Neural progenitor cell (in vitro differentiated cells): ENCODE measurements around the gene EMILIN1. TPM values are rescaled to one million over a fixed set of nuclear protein-coding genes. Genes with fewer than 3 reads are reported as not detected.
"Not testable (repeated sequence)": the region's sequence is repeated elsewhere in the genome, so short reads cannot be mapped to it uniquely, and the experiment has no call there.

Experiments used
- DNase-seq: peaks from one replicate; pipeline ENCODE4 v3.0.0-alpha.2; 2016; ENCODE audit warnings: low spot score
- H2AFZ ChIP-seq: fragments of 200-600 bp; sonication (generic); replicated peaks from 2 replicates; pipeline ENCODE4 v1.6.1; 2016; ENCODE audit warnings: antibody characterized with exemption
- H3F3A ChIP-seq: fragments of 200-600 bp; sonication (generic); 2 replicates; pipeline ENCODE4 v1.6.1; 2016; ENCODE audit warnings: antibody characterized with exemption, low read depth
- H3K27ac ChIP-seq: fragments of 200-600 bp; sonication (generic); 2 replicates; pipeline ENCODE4 v1.5.1; 2016; ENCODE audit warnings: mild to moderate bottlenecking
- H3K27me3 ChIP-seq: fragments of 200-600 bp; sonication (generic); 2 replicates; pipeline ENCODE4 v1.6.1; 2016; ENCODE audit warnings: mild to moderate bottlenecking, moderate library complexity
- H3K36me3 ChIP-seq: fragments of 200-600 bp; sonication (generic); 2 replicates; pipeline ENCODE4 v1.5.1; 2016
- H3K4me1 ChIP-seq: fragments of 200-600 bp; sonication (generic); 2 replicates; pipeline ENCODE4 v1.6.1; 2016; ENCODE audit warnings: mixed run types
- H3K4me2 ChIP-seq: fragments of 200-600 bp; sonication (generic); 2 replicates; pipeline ENCODE4 v1.6.1; 2016
- H3K4me3 ChIP-seq: fragments of 200-600 bp; sonication (generic); 2 replicates; pipeline ENCODE4 v1.5.1; 2016
- H3K79me2 ChIP-seq: fragments of 200-600 bp; sonication (generic); 2 replicates; pipeline ENCODE4 v1.6.1; 2016; ENCODE audit warnings: low read depth
- H3K9ac ChIP-seq: fragments of 200-600 bp; sonication (generic); 2 replicates; pipeline ENCODE4 v1.6.1; 2016
- H3K9me3 ChIP-seq: fragments of 200-600 bp; sonication (generic); 2 replicates; pipeline ENCODE4 v1.5.1; 2016; ENCODE audit warnings: low read depth
- H4K20me1 ChIP-seq: fragments of 200-600 bp; sonication (generic); 2 replicates; pipeline ENCODE4 v1.6.1; 2016; ENCODE audit warnings: low read depth
- H3K27ac Mint-ChIP-seq: 3 replicates; pipeline ENCODE4 v1.8.0; 2021; ENCODE audit warnings: mixed read lengths
- H3K27me3 Mint-ChIP-seq: 2 replicates; pipeline ENCODE4 v1.8.0; 2022; ENCODE audit warnings: low read depth, mild to moderate bottlenecking, inconsistent platforms, moderate library complexity, mixed read lengths; ENCODE audit not compliant: insufficient read depth
- H3K36me3 Mint-ChIP-seq: 3 replicates; pipeline ENCODE4 v1.8.0; 2021; ENCODE audit warnings: mixed read lengths
- H3K4me1 Mint-ChIP-seq: 3 replicates; pipeline ENCODE4 v1.8.0; 2021; ENCODE audit warnings: mixed read lengths
- H3K4me3 Mint-ChIP-seq: 3 replicates; pipeline ENCODE4 v1.8.0; 2021; ENCODE audit warnings: mild to moderate bottlenecking, moderate library complexity, mixed read lengths
- H3K9me3 Mint-ChIP-seq: 3 replicates; pipeline ENCODE4 v1.8.0; 2020; ENCODE audit warnings: mixed read lengths
- CTCF ChIP-seq: fragments of 200-600 bp; sonication (generic); IDR thresholded peaks from 2 replicates; pipeline ENCODE4 v1.5.1; 2017; ENCODE audit warnings: antibody characterized with exemption, mild to moderate bottlenecking
- EZH2 ChIP-seq: fragments of 200-600 bp; sonication (generic); IDR thresholded peaks from 2 replicates; pipeline ENCODE4 v1.6.1; 2017; ENCODE audit warnings: antibody characterized with exemption, mild to moderate bottlenecking, moderate library complexity
- EZH2phosphoT487 ChIP-seq: fragments of 200-600 bp; sonication (generic); IDR thresholded peaks from 2 replicates; pipeline ENCODE4 v1.6.1; 2017; ENCODE audit warnings: antibody characterized with exemption
- total RNA-seq: library from RNA; depleted of rRNA; stranded (reverse); fragments of >200 nt; gene quantifications from 2 replicates; pipeline ENCODE4 v1.2.3, GENCODE V29; 2015; ENCODE audit warnings: low replicate concordance

Gene EMILIN1
- total RNA-seq, 1 donor from 2014 or later: 0.15 TPM

GRCh38 chr2:27117995-27118524, 39.6 kb downstream of the EMILIN1 start:
- Histone ChIP-seq H3K36me3 (no peaks in the 10 kb centered on the region), H3K4me1 (peaks cover 12% of the 10 kb centered on the region), H3K79me2 (no peaks in the 10 kb centered on the region), H3K4me3 (peak overlapping the region; percentile 58), H3K9ac (no peak overlapping the region), H3K9me3 (no peaks in the 10 kb centered on the region), H2AFZ (peak overlapping the region; percentile 91), H3K4me2 (peak overlapping the region; percentile 92), H4K20me1 (no peaks in the 10 kb centered on the region), H3F3A (peaks cover 23% of the 10 kb centered on the region), H3K27ac (no peak overlapping the region), H3K27me3 (peaks cover 69% of the 10 kb centered on the region)
- H3K4me3 Mint-ChIP-seq: peak overlapping the region; percentile 71
- no peak overlapping the region for H3K27ac Mint-ChIP-seq
- TF ChIP-seq EZH2 (no peak), EZH2phosphoT487 (no peak), CTCF (no peak)
- H3K9me3 Mint-ChIP-seq: peaks cover 6% of the 10 kb centered on the region
- peaks cover 21% of the 10 kb centered on the region for H3K4me1 Mint-ChIP-seq
- peaks cover 44% of the 10 kb centered on the region for H3K27me3 Mint-ChIP-seq
- H3K36me3 Mint-ChIP-seq: no peaks in the 10 kb centered on the region
- DNase-seq: no peak

GRCh38 chr2:27118525-27119329, 40.3 kb downstream of the EMILIN1 start, which contains the start of gene CGREF1:
CGREF1 (minus strand) TSS chr2:27119128; CDS start chr2:27104366, 14,762 bp downstream.
- Histone ChIP-seq H3K4me1 (peaks cover 15% of the 10 kb centered on the region), H3K9me3 (no peaks in the 10 kb centered on the region), H3K4me3 (peak within 1 kb of the TSS; percentile 58), H3F3A (peaks cover 23% of the 10 kb centered on the region), H3K9ac (no peak within 1 kb of the TSS), H4K20me1 (no peaks in the 10 kb centered on the region), H3K79me2 (no peaks in the 10 kb centered on the region), H3K27ac (no peak within 1 kb of the TSS), H3K36me3 (no peaks in the 10 kb centered on the region), H2AFZ (peak within 1 kb of the TSS; percentile 91), H3K27me3 (peaks cover 75% of the 10 kb centered on the region), H3K4me2 (peak within 1 kb of the TSS; percentile 92)
- Mint-ChIP-seq H3K4me1 (peaks cover 21% of the 10 kb centered on the region), H3K4me3 (peak within 1 kb of the TSS; percentile 84), H3K27ac (no peak within 1 kb of the TSS), H3K36me3 (no peaks in the 10 kb centered on the region), H3K9me3 (peaks cover 6% of the 10 kb centered on the region), H3K27me3 (peaks cover 47% of the 10 kb centered on the region)
- peak; percentile 62 for DNase-seq
- TF ChIP-seq CTCF (no peak), EZH2 (peak; percentile 65)

GRCh38 chr2:27119330-27119670, 40.9 kb downstream of the EMILIN1 start:
- Histone ChIP-seq H3K4me2 (peak overlapping the region; percentile 92), H3K4me1 (peaks cover 15% of the 10 kb centered on the region), H3K27me3 (peaks cover 81% of the 10 kb centered on the region), H3F3A (peaks cover 25% of the 10 kb centered on the region), H3K4me3 (peak overlapping the region; percentile 58)
- H3K79me2 ChIP-seq, H3K36me3 ChIP-seq, H3K27ac ChIP-seq, H4K20me1 ChIP-seq, H3K36me3 Mint-ChIP-seq, H3K27ac Mint-ChIP-seq, DNase-seq, H2AFZ ChIP-seq, H3K9ac ChIP-seq, H3K9me3 Mint-ChIP-seq, H3K9me3 ChIP-seq: not testable (repeated sequence)
- peaks cover 21% of the 10 kb centered on the region for H3K4me1 Mint-ChIP-seq
- H3K4me3 Mint-ChIP-seq: peak overlapping the region; percentile 84
- H3K27me3 Mint-ChIP-seq: peaks cover 49% of the 10 kb centered on the region

- H3K27me3 Mint-ChIP-seq: peaks cover 48% of the 10 kb centered on the region
- H3K4me1 Mint-ChIP-seq: peaks cover 11% of the 10 kb centered on the region
These were observed 43.5 kb downstream of the EMILIN1 start for GRCh38 chr2:27121906-27122305.

More at GRCh38 chr2:27121906-27122305, 43.5 kb downstream of the EMILIN1 start:
- Histone ChIP-seq H3K4me2 (no peak overlapping the region), H3K36me3 (no peaks in the 10 kb centered on the region), H2AFZ (no peak overlapping the region), H4K20me1 (no peaks in the 10 kb centered on the region), H3K27ac (no peak overlapping the region), H3K9me3 (no peaks in the 10 kb centered on the region), H3K4me3 (no peak overlapping the region), H3K79me2 (no peaks in the 10 kb centered on the region), H3K9ac (no peak overlapping the region), H3K27me3 (peaks cover 79% of the 10 kb centered on the region), H3K4me1 (peaks cover 8% of the 10 kb centered on the region), H3F3A (peaks cover 19% of the 10 kb centered on the region)
- TF ChIP-seq EZH2: no peak
- no peak for TF ChIP-seq CTCF
- no peak for TF ChIP-seq EZH2phosphoT487
- Mint-ChIP-seq H3K9me3 (peaks cover 6% of the 10 kb centered on the region), H3K36me3 (no peaks in the 10 kb centered on the region), H3K27ac (no peak overlapping the region), H3K4me3 (peak overlapping the region; percentile 26)
- no peak for DNase-seq
